ENCODE measurements around the gene RAVER1.
A peak's percentile ranks its signal among the peaks of the same experiment; 100 is the strongest.
"Not testable (repeated sequence)": the region's sequence is repeated elsewhere in the genome, so short reads cannot be mapped to it uniquely, and the experiment has no call there.

The RAVER1 gene

GRCh38 chr19:10339977-10340376 is 6.6 kb upstream of the RAVER1 start:
- DNase-seq: no peak

- DNase-seq: no peak
Observed at GRCh38 chr19:10339380-10339960, 6.1 kb upstream of the RAVER1 start, which contains the start of gene ICAM3. Gene ICAM3 (minus strand): TSS chr19:10339624. CDS start chr19:10339614, 10 bp downstream.

- DNase-seq: no peak
Observed at GRCh38 chr19:10338940-10339339, 5.6 kb upstream of the RAVER1 start.

- not testable (repeated sequence) for DNase-seq
Observed at GRCh38 chr19:10336725-10337124, 3.4 kb upstream of the RAVER1 start.

- DNase-seq: no peak
Observed at GRCh38 chr19:10335352-10335985, 2.1 kb upstream of the RAVER1 start.

- peak; percentile 3 for DNase-seq
Observed at GRCh38 chr19:10334588-10335351, 1.4 kb upstream of the RAVER1 start.

GRCh38 chr19:10333758-10334587 is 644 bp upstream of the RAVER1 start:
- no peak for DNase-seq

GRCh38 chr19:10332158-10332964 is 968 bp downstream of the RAVER1 start:
- DNase-seq: peak; percentile 37

- no peak for DNase-seq
Observed at GRCh38 chr19:10329555-10329954, 3.8 kb downstream of the RAVER1 start.

- DNase-seq: no peak
Observed at GRCh38 chr19:10328558-10329429, 4.5 kb downstream of the RAVER1 start.

GRCh38 chr19:10327793-10328192 is 5.5 kb downstream of the RAVER1 start:
- DNase-seq: no peak

- DNase-seq: no peak
Observed at GRCh38 chr19:10325732-10326131, 7.6 kb downstream of the RAVER1 start.

GRCh38 chr19:10321874-10322835 is 11.2 kb downstream of the RAVER1 start:
- DNase-seq: no peak

GRCh38 chr19:10321417-10321797 is 11.9 kb downstream of the RAVER1 start:
- DNase-seq: no peak

GRCh38 chr19:10320602-10321416 is 12.5 kb downstream of the RAVER1 start:
- no peak for DNase-seq

GRCh38 chr19:10318807-10319682 is 14.3 kb downstream of the RAVER1 start:
- no peak for DNase-seq

- DNase-seq: no peak
Observed at GRCh38 chr19:10317857-10318462, 15.4 kb downstream of the RAVER1 start.
